Tibial artery (tissue), 4 donors: Measurements from ENCODE around the gene C1orf35.

Experiments
- DNase-seq, 2 donors: peaks; one replicate each; pipeline ENCODE4 v3.0.0-alpha.2; 2019
- H3K27ac ChIP-seq, 2 donors: fragments of 200-600 bp; sonication (generic) in 1 of 2; 1 replicate in 1 of 2; 2 replicates in 1 of 2; pipeline ENCODE4 v1.5.1; 2018 to 2019; ENCODE audit warnings: mild to moderate bottlenecking in 1 of 2
- H3K27me3 ChIP-seq, 2 donors: fragments of 200-600 bp; sonication (generic) in 1 of 2; one replicate each; pipeline versions ENCODE4 v1.5.1 to v1.6.0; 2016 to 2019
- H3K36me3 ChIP-seq, 3 donors: fragments of 200-600 bp; sonication (generic) in 2 of 3; one replicate each; pipeline ENCODE4 v1.5.1; 2016 to 2019; ENCODE audit warnings: mild to moderate bottlenecking in 2 of 3
- H3K4me1 ChIP-seq, 4 donors: fragments of 200-600 bp; sonication (generic) in 2 of 4; 1 replicate in 3 of 4; 2 replicates in 1 of 4; pipeline ENCODE4 v1.5.1; 2016 to 2019
- H3K4me3 ChIP-seq, 2 donors: fragments of 200-600 bp; sonication (generic) in 1 of 2; 1 replicate in 1 of 2; 2 replicates in 1 of 2; pipeline ENCODE4 v1.5.1; 2018 to 2019; ENCODE audit warnings: mild to moderate bottlenecking in 2 of 2
- H3K9me3 ChIP-seq, 3 donors: fragments of 200-600 bp; sonication (generic) in 1 of 3; one replicate each; pipeline ENCODE4 v1.5.1; 2016 to 2019
- intact Hi-C: fragments of 100-400 bp; cut with DNase I; formaldehyde crosslinking; loops from one replicate; pipeline ENCODE4 v1.15.0; 2023; ENCODE audit warnings: low total_unique reads
- TF ChIP-seq, protein P1 (sequence below), 2 experiments: fragments of 200-600 bp in 1 of 2; fragments of 450-650 bp in 1 of 2; IDR thresholded peaks; one replicate each; pipeline ENCODE4 v1.5.1; 2017 to 2019; ENCODE audit warnings: antibody characterized with exemption in 2 of 2, mild to moderate bottlenecking in 1 of 2, moderate library complexity in 1 of 2

The C1orf35 gene

DNA sequence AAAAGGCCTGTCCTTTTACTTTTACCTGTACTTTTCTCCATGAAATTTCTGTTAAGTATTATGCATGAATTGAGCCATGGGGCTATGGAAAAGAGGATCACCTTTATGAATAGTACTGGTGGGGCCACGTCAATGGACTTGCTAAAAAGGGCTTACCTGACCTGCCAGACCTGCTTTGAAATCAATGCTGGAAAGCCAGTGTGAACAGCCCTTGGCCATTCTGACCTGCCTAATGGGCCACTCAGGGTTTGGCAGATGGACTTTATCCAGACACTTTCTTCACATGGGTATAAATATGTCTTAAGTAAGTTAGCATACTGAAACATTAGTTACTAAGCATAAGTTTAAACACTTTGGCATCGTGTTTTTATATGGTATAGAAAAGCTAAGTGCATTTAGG is 28.6 kb upstream of the C1orf35 start:
- no peak overlapping the region for H3K27ac ChIP-seq
- peaks cover 0 to 4% (median 3%) of the 10 kb centered on the region in 4 donors for H3K4me1 ChIP-seq
- DNase-seq: no peak
- no peaks in the 10 kb centered on the region for H3K9me3 ChIP-seq
- H3K27me3 ChIP-seq: peaks cover 0 to 26% of the 10 kb centered on the region in 2 donors
- no peak overlapping the region for H3K4me3 ChIP-seq
- H3K36me3 ChIP-seq: no peaks in the 10 kb centered on the region
- intact Hi-C loops: no loop called here
- TF ChIP-seq, protein P1, sequence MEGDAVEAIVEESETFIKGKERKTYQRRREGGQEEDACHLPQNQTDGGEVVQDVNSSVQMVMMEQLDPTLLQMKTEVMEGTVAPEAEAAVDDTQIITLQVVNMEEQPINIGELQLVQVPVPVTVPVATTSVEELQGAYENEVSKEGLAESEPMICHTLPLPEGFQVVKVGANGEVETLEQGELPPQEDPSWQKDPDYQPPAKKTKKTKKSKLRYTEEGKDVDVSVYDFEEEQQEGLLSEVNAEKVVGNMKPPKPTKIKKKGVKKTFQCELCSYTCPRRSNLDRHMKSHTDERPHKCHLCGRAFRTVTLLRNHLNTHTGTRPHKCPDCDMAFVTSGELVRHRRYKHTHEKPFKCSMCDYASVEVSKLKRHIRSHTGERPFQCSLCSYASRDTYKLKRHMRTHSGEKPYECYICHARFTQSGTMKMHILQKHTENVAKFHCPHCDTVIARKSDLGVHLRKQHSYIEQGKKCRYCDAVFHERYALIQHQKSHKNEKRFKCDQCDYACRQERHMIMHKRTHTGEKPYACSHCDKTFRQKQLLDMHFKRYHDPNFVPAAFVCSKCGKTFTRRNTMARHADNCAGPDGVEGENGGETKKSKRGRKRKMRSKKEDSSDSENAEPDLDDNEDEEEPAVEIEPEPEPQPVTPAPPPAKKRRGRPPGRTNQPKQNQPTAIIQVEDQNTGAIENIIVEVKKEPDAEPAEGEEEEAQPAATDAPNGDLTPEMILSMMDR (IDR thresholded peaks at IDR 0.05): no peak

DNA sequence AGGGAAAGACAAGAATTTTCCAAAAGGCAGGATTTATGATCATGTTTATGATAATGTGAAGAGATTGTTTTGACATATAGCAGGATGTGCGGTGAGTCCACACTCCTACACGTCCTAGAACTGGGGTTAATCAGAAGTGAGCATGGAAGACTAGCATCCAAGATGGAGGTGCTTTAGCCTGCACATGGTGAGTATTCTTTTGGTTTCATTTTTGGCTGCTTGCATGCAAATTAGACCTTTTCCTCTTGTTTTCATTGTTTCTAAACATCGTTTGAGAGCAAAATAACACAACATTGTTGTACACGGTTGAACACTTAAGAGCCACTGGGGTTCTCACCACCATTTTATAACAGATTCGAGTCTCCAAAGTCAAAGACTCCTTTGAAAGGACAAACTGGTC is 22.1 kb upstream of the C1orf35 start:
- DNase-seq: no peak
- H3K4me1 ChIP-seq: peaks cover 0 to 8% (median under 1%) of the 10 kb centered on the region in 4 donors

DNA sequence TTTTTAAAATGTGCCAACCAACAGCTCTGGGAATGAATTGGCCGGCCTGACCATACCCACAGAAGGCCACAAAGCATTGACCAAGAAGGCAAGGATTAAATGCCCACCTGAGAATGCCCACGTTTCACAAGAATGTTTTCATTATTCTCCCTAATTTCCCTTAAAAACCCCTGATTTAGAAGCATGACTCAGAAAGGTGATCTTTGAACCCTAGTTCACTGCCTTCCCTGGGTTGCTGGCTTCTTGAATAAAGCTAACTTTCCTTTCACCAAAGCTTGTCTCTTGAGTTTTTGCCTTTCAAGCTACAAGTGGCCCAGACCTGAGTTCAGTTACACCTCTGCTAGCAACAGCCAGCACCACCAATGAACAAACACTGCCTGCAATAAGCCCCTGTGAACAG is 20.4 kb upstream of the C1orf35 start:
- DNase-seq: no peak
- no peaks in the 10 kb centered on the region for H3K9me3 ChIP-seq
- H3K4me3 ChIP-seq: no peak overlapping the region
- TF ChIP-seq, protein P1 (IDR thresholded peaks at IDR 0.05): no peak
- H3K4me1 ChIP-seq: peaks cover 0 to 14% (median 3%) of the 10 kb centered on the region in 4 donors
- H3K27me3 ChIP-seq: peaks cover 0 to 5% of the 10 kb centered on the region in 2 donors
- no peaks in the 10 kb centered on the region for H3K36me3 ChIP-seq
- no peak overlapping the region for H3K27ac ChIP-seq
- intact Hi-C loops: no loop called here

More for the DNA sequence above, 22.1 kb upstream of the C1orf35 start:
- intact Hi-C loops: no loop called here
- Histone ChIP-seq H3K9me3 (no peaks in the 10 kb centered on the region), H3K4me3 (no peak overlapping the region), H3K27me3 (peaks cover 0 to 18% of the 10 kb centered on the region in 2 donors), H3K27ac (no peak overlapping the region), H3K36me3 (no peaks in the 10 kb centered on the region)
- TF ChIP-seq, protein P1 (IDR thresholded peaks at IDR 0.05): no peak

DNA sequence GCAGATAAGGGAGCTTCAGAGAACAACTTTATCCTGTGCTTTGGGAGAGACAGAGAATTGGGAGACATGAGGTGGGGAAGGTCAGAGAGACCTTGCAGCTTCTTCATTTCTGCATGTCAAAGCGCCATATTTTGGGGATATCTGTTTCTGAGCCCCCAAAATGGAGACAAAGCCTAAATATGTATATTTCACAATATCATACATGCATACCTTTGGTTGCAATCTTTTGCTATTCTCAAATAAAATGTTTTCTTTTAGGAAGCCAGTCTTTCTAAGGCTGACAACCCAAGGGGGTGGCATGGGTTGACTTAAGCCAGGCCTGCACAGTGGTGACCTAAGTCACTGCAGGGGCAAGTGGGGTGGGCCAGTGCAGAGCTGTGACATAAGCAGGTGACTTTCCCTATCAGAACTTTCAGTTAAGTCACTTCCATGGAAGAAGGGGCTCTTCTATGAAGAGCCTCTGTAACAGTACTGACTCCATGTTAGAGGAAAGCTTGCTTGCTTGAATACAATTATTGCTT is 19.9 kb upstream of the C1orf35 start:
- Histone ChIP-seq H3K4me1 (peaks cover 0 to 14% (median 3%) of the 10 kb centered on the region in 4 donors), H3K27ac (no peak overlapping the region), H3K27me3 (peaks cover 0 to 5% of the 10 kb centered on the region in 2 donors), H3K36me3 (no peaks in the 10 kb centered on the region), H3K4me3 (no peak overlapping the region), H3K9me3 (no peaks in the 10 kb centered on the region)
- DNase-seq: no peak
- TF ChIP-seq, protein P1 (IDR thresholded peaks at IDR 0.05): no peak
- intact Hi-C loops: no loop called here

DNA sequence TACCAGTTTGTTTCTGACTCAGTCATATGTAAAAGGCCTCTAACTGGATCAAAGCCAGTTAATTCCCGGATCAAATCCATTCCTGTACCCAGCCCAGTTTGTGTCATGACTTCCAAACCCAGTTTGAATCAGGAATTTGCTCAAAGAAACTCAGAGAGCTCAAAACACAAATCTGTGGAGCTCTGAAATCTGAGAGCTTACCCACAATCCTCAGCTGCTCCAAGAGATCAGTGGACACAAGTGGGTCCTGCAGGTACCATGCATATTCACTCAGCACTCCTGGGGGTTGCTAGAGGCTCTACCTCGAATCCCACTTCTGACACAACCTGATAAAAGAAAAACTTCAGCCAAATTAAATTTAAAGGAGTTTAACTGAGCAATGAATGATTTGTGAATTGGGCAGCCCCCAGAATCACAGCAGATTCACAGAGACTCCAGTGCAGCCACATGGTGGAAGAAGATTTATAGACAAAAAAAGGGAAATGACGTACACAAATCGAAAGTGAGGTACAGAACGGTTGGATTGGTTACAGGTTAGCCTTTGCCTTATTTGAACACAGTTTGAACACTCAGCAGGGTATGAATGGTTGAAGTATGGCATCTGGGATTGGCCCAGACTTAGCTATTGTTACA is 17.8 kb upstream of the C1orf35 start:
- Histone ChIP-seq H3K4me3 (no peak overlapping the region), H3K9me3 (no peaks in the 10 kb centered on the region), H3K27me3 (no peaks in the 10 kb centered on the region), H3K36me3 (no peaks in the 10 kb centered on the region), H3K4me1 (peaks cover 0 to 14% (median 3%) of the 10 kb centered on the region in 4 donors), H3K27ac (peak overlapping the region in 1 of 2 donors; percentile 20)
- DNase-seq: no peak
- TF ChIP-seq, protein P1 (IDR thresholded peaks at IDR 0.05): no peak
- intact Hi-C loops: no loop called here
